Measurements from ENCODE around the gene ABCC4.

The ABCC4 gene

DNA sequence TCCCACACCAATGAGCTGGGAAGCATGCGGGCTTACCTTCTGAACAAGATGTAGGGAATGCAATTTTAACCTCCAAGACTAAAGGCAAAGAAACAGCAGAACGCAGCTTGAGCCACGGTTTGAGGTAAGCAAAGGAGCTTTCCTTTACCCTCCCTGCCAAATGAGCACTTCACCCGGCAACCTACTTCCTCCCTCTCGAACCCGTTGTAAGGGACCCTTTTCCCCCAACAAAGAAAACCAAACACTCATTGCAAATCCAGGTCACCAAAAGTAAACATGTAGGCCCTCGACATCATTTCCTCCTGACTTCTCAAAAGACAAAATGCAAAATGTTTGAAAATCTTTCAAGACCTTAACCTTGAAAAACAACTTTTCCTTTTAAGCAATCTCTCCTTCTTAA, 65.3 kb downstream of the ABCC4 start (continued):
- no peak for TF ChIP-seq ZNF292 (tag by site-specific recombination; IDR thresholded peaks at IDR 0.05; ENCODE audit: borderline replicate concordance, low read depth)
- TF ChIP-seq SETDB1 (IDR thresholded peaks at IDR 0.05; ENCODE audit: insufficient read length, low read length) = no peak

DNA sequence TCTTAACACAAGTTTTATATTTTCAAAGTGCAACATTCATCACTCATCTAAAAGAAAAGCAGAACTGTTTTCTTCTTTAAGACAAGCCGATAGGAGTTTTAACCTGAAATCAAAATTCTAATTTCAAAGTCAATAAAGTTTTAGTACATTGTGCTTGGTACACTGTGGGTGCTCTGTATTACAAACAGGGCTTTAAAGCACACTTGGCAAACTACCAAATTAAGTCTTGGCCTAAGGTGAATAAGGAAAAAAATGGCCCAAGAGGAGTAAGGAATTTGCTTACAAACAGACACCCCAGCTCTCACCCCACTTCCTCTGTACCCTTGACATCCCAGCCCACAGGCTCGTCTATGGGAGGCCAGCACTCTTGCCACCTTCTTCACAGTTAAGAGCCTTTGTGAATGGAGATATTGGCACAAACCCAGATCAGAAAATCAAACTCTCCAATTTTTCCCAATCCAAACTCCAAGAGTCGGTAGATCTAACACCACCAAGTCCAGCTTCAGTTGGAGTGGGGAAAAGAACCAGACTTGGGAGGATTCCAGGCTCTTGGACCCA, 66.0 kb downstream of the ABCC4 start:
- no peak overlapping the region for H3K27ac ChIP-seq (ENCODE audit: extremely low read depth, low read depth, low read length)
- no peaks in the 10 kb centered on the region for H3K36me3 ChIP-seq (ENCODE audit: control insufficient read depth in 2 of 2, insufficient read depth in 1 of 2, low read length in 2 of 2)
- TF ChIP-seq ZNF404 (tag by site-specific recombination; IDR thresholded peaks at IDR 0.05) (no peak), ZSCAN30 (tag by site-specific recombination; IDR thresholded peaks at IDR 0.05) (no peak), OVOL3 (tag by site-specific recombination; IDR thresholded peaks at IDR 0.05) (no peak), ZNF221 (tag by site-specific recombination; IDR thresholded peaks at IDR 0.05; ENCODE audit: borderline replicate concordance) (no peak), SP2 (tag by site-specific recombination; IDR thresholded peaks at IDR 0.05) (no peak), ZNF521 (tag by site-specific recombination; IDR thresholded peaks at IDR 0.05) (no peak), ZNF324 (tag by site-specific recombination; IDR thresholded peaks at IDR 0.05) (no peak), ZNF670 (tag by site-specific recombination; IDR thresholded peaks at IDR 0.05; ENCODE audit: low read depth) (no peak), KLF7 (tag by site-specific recombination; IDR thresholded peaks at IDR 0.05; ENCODE audit: borderline replicate concordance) (no peak), ZNF302 (tag by site-specific recombination; IDR thresholded peaks at IDR 0.05; ENCODE audit: low read depth) (no peak), ZNF10 (tag by site-specific recombination; IDR thresholded peaks at IDR 0.05) (no peak), ZFP37 (tag by site-specific recombination; IDR thresholded peaks at IDR 0.05) (no peak), ZNF623 (tag by site-specific recombination; IDR thresholded peaks at IDR 0.05) (no peak), ZNF677 (tag by site-specific recombination; IDR thresholded peaks at IDR 0.05) (no peak), ZNF140 (tag by site-specific recombination; IDR thresholded peaks at IDR 0.05) (no peak), ZNF37A (tag by site-specific recombination; IDR thresholded peaks at IDR 0.05) (no peak)
- TF ChIP-seq, protein P1, sequence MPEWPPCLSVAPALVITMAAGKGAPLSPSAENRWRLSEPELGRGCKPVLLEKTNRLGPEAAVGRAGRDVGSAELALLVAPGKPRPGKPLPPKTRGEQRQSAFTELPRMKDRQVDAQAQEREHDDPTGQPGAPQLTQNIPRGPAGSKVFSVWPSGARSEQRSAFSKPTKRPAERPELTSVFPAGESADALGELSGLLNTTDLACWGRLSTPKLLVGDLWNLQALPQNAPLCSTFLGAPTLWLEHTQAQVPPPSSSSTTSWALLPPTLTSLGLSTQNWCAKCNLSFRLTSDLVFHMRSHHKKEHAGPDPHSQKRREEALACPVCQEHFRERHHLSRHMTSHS (tag by site-specific recombination; IDR thresholded peaks at IDR 0.05) = no peak
- no peak overlapping the region for H3K4me3 ChIP-seq (ENCODE audit: low read depth, low read length)
- ChIA-PET CTCF (interaction anchor here (1.0 kb wide), 1 partner anchor 43 kb away, joined by 4 read pairs; no protein-coding TSS in a partner anchor), POLR2A (no interaction called here)
- no peaks in the 10 kb centered on the region for H3K9me3 ChIP-seq (ENCODE audit: control insufficient read depth, insufficient read depth, low read depth, low read length)
- H3K4me1 ChIP-seq (ENCODE audit: control insufficient read depth, insufficient read depth, low read length) = no peaks in the 10 kb centered on the region

DNA sequence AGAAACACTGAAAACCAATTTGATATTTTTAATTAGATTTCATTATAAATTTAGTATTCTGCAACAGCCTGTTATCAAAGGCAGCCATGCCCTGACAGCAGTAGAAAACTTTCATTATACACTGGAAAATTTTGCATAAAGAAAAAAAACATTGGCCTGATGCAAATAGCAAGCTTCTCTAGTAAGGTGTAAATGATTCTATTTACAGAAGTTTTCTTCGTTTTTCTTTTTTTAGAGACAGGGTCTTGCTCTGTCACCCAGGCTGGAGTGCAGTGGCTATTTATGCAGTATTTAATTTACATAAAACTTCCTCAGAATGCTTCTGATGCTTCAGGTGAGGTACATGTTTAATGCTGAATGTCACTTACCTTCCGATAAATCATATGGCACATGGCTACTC, 67.0 kb downstream of the ABCC4 start:
- ChIA-PET CTCF (no interaction called here), POLR2A (no interaction called here)
- no peaks in the 10 kb centered on the region for H3K9me3 ChIP-seq (ENCODE audit: control insufficient read depth, insufficient read depth, low read depth, low read length)
- H3K4me3 ChIP-seq (ENCODE audit: low read depth, low read length) = no peak overlapping the region
- TF ChIP-seq ZNF677 (tag by site-specific recombination; IDR thresholded peaks at IDR 0.05) = no peak
- TF ChIP-seq, protein P2, sequence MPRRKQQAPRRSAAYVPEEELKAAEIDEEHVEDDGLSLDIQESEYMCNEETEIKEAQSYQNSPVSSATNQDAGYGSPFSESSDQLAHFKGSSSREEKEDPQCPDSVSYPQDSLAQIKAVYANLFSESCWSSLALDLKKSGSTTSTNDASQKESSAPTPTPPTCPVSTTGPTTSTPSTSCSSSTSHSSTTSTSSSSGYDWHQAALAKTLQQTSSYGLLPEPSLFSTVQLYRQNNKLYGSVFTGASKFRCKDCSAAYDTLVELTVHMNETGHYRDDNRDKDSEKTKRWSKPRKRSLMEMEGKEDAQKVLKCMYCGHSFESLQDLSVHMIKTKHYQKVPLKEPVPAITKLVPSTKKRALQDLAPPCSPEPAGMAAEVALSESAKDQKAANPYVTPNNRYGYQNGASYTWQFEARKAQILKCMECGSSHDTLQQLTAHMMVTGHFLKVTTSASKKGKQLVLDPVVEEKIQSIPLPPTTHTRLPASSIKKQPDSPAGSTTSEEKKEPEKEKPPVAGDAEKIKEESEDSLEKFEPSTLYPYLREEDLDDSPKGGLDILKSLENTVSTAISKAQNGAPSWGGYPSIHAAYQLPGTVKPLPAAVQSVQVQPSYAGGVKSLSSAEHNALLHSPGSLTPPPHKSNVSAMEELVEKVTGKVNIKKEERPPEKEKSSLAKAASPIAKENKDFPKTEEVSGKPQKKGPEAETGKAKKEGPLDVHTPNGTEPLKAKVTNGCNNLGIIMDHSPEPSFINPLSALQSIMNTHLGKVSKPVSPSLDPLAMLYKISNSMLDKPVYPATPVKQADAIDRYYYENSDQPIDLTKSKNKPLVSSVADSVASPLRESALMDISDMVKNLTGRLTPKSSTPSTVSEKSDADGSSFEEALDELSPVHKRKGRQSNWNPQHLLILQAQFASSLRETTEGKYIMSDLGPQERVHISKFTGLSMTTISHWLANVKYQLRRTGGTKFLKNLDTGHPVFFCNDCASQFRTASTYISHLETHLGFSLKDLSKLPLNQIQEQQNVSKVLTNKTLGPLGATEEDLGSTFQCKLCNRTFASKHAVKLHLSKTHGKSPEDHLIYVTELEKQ (tag by site-specific recombination; IDR thresholded peaks at IDR 0.05; ENCODE audit: borderline replicate concordance) = no peak
- TF ChIP-seq, protein P3, sequence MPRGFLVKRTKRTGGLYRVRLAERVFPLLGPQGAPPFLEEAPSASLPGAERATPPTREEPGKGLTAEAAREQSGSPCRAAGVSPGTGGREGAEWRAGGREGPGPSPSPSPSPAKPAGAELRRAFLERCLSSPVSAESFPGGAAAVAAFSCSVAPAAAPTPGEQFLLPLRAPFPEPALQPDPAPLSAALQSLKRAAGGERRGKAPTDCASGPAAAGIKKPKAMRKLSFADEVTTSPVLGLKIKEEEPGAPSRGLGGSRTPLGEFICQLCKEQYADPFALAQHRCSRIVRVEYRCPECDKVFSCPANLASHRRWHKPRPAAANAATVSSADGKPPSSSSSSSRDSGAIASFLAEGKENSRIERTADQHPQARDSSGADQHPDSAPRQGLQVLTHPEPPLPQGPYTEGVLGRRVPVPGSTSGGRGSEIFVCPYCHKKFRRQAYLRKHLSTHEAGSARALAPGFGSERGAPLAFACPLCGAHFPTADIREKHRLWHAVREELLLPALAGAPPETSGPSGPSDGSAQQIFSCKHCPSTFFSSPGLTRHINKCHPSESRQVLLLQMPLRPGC (tag by site-specific recombination; IDR thresholded peaks at IDR 0.05) = no peak
- TF ChIP-seq YY1 (tag by site-specific recombination; IDR thresholded peaks at IDR 0.05) = no peak
- TF ChIP-seq SALL2 (tag by site-specific recombination; IDR thresholded peaks at IDR 0.05; ENCODE audit: borderline replicate concordance) = no peak
- TF ChIP-seq, protein P4, sequence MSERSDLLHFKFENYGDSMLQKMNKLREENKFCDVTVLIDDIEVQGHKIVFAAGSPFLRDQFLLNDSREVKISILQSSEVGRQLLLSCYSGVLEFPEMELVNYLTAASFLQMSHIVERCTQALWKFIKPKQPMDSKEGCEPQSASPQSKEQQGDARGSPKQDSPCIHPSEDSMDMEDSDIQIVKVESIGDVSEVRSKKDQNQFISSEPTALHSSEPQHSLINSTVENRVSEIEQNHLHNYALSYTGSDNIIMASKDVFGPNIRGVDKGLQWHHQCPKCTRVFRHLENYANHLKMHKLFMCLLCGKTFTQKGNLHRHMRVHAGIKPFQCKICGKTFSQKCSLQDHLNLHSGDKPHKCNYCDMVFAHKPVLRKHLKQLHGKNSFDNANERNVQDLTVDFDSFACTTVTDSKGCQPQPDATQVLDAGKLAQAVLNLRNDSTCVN (tag by site-specific recombination; optimal IDR thresholded peaks at IDR 0.05) = no peak
- no peak for TF ChIP-seq ZNF830 (tag by site-specific recombination; IDR thresholded peaks at IDR 0.05; ENCODE audit: low read depth)
- no peak for TF ChIP-seq ZNF19 (tag by site-specific recombination; IDR thresholded peaks at IDR 0.05; ENCODE audit: low read depth)
- no peaks in the 10 kb centered on the region for H3K36me3 ChIP-seq (ENCODE audit: control insufficient read depth in 2 of 2, insufficient read depth in 1 of 2, low read length in 2 of 2)
- H3K27ac ChIP-seq (ENCODE audit: extremely low read depth, low read depth, low read length) = no peak overlapping the region
- no peaks in the 10 kb centered on the region for H3K4me1 ChIP-seq (ENCODE audit: control insufficient read depth, insufficient read depth, low read length)
